ENCODE measurements around the gene PCSK6.
"Not testable (repeated sequence)": the region's sequence is repeated elsewhere in the genome, so short reads cannot be mapped to it uniquely, and the experiment has no call there.

Gene PCSK6

GRCh38 chr15:101373577-101373976, 115.9 kb downstream of the PCSK6 start:
- no peak for DNase-seq

- no peak for DNase-seq
Observed at GRCh38 chr15:101372960-101373525, 116.5 kb downstream of the PCSK6 start.

GRCh38 chr15:101372149-101372577, 117.3 kb downstream of the PCSK6 start:
- DNase-seq = no peak

DNA sequence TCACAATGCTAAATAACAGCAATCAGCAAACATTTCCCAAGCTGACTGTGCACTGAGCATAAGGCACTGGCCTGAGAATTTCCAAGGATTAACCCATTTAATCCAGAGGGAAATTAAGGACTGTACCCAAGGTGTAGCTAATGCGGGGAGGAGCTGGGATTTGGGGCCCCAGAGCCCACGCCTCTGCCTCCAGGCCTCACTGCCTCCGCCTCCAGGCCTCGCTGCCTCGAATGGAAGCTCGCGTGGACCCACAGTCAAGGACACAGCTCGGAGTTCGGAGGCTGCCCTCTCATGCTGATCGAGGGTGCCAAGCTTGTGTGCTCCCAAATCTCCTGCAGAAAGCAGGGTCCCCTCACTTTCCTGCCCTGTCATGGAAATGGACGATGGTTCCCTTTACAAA, 118.0 kb downstream of the PCSK6 start:
- no peak for DNase-seq

- no peak for DNase-seq
Observed at GRCh38 chr15:101371081-101371480, 118.4 kb downstream of the PCSK6 start.

- no peak for DNase-seq
Observed at GRCh38 chr15:101370330-101371024, 119.0 kb downstream of the PCSK6 start.

DNA sequence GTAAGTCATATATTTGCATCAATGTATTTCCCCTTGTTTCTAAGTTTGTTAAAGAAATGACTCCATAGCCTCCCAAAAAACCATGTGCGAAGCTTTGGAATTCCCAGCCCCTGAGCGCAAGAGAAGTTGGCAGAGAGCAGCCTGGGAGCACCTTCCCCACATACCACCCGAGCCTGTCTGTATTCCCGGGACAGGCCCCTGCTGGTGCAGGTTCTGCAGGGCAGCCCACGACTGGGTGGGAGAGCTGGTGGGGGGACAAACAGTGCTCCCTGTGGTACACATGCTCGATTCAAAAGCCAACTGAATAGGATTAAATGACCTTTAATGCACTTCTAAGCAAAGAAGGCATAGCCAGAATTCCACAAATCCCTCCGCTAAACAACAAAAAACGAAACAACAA, 119.8 kb downstream of the PCSK6 start:
- no peak for DNase-seq

DNA sequence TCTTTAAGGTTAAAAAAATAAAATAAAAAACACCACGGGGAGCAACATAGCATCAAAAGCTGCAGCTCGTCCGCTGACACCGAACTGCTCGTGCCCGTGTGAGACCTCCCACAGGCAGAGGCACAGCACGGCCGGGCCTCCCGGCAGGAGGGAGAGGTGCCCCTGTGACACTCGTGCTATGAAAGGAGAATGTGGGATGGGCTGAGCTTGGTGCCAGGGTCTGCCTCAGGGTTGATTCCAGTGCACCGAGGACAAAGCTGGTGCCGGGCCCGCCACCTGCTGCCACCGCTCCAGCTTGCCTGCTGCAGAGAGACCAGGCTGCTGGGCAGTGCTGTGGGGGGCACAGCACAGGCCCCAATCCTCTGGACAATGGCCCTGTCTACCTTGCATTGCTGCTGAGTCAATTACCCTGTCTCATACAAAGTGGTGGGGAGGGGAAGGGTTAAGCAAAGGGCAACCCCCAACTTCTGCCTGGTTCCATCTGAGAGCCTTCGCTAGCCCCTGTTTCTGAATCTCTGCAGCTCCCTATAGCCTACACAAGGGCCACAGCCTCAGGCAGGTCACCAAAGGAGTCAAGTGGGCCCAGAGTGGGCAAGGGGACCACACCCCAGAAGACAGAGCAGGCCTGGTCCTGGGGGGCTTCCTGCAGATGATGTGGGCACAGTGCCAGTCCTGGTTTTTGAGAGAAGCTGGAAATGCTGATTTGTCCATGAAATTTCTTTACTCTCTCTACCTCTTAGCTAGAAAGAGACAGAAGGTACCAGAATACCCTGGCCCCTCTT, 120.5 kb downstream of the PCSK6 start:
- DNase-seq = no peak

DNA sequence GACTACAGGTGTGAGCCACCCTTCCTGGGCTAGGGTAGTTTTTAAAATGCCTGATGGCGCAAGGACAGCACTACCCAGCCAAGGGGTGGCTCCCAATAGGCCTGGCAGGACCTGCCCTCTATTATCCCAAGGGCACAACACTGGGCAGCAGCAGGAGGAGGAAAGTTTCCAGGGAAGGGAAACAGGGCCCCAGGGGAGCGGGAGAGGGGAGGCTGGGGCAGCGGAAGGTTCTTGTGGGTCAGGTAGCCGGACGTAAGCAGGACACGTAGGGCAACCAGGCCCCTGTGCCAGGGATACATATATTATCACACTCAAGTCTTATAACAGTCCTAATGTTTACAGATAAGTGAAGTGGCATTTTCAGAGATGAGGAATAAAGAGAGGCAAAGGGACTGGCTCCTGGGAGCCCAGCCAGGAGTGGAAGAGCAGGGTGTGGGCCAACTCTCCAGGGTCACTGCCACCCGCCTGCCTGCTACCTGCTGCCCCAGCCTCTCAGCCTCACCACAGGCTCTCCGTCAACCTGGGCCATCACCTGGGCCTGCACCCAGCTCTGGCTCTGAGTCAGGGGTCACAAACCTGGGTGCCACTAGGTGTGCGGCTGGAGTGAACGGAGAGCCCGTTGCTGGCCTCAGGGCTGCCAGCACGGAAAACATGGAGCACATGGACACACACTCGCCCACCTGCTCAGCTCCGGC, 121.3 kb downstream of the PCSK6 start:
- DNase-seq = no peak

GRCh38 chr15:101366853-101367252, 122.7 kb downstream of the PCSK6 start:
- DNase-seq = no peak

GRCh38 chr15:101362986-101363566, 126.4 kb downstream of the PCSK6 start:
- no peak for DNase-seq

DNA sequence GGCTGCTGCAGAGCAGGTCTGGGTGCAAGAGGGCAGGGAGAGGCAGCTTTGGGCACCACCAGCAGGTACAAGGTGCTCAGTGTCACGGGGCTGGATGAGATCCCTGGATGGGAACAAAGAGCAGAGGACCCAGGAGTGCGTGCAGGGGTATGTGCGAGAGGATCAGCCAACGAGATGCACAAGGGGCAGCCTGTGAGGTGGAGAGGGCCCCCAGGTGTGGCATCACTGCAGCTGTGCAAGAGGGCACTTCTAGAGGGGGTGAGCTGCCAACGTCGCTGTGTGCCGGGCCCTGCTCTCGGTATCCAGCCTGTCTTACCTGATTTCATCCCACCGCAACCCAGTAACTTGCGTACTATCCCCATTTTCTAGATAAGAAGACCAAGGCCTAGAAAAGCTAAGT, 127.1 kb downstream of the PCSK6 start:
- DNase-seq = no peak

DNA sequence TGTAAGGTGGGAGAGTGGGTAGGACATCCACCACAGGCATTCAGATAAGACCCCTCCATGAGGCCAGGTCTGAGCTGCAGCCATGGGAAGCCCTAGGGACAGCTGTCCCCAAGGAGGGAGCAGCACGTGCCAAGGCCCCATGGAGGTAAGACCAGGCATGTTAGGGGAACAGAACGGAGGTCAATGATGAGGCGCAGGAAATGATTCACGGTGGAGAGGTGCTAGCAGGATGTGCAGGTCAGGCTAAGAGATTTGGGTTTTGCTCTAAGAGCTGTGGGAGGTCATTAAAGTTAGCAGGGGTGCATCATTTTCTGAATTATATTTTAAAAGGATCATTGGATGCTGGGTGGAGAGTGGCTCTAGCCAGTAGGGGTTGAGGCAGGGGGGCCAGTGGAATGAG, 128.1 kb downstream of the PCSK6 start:
- DNase-seq = no peak

DNA sequence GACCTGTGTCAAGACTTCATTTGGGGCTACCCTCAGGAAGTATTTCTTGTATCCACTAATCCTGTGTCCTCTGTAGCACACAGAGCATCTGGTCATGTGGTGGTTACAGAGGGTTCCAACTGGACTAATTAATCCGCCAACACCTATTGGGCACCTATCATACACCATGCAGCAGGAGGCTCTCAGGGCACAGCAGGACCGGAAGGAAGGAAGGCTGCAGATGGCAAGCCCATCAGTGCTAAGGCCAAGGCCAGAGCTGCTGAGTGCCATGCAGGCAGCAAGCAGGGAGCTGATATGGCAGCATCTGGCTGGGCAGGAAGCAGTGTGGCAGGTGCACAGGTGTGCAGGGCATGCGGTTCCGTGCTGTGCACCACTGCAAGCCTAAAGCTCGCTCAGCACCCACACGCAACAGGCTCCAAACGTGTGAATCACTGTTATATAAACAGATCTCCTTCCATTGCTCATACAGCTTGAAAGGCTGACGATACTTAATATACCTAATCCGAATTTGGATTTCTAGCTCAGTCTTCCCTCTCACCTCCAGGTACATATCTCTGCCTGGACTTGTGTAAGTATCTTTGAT, 130.1 kb downstream of the PCSK6 start:
- DNase-seq = no peak

DNA sequence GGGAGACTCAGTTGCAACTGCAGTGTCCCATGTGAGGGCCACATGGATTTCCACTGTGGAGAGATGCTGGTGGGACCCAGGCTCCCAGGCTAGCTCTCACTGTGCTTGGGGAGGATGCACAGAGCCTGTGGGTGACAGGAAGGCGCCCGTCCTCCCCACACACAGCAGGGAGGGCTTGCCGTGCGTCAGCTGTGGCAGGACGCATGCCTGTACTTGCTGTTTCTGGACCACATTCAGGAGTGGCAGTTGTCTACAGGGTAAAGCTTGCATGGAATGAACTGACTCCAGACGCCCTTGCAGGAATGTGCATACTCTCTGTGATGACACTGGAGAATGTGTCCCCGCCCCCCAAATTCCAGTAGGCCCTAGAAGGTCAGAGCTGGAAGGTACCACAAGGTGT, 130.6 kb downstream of the PCSK6 start:
- no peak for DNase-seq

- no peak for DNase-seq
Observed at GRCh38 chr15:101357885-101358284, 131.6 kb downstream of the PCSK6 start.

DNA sequence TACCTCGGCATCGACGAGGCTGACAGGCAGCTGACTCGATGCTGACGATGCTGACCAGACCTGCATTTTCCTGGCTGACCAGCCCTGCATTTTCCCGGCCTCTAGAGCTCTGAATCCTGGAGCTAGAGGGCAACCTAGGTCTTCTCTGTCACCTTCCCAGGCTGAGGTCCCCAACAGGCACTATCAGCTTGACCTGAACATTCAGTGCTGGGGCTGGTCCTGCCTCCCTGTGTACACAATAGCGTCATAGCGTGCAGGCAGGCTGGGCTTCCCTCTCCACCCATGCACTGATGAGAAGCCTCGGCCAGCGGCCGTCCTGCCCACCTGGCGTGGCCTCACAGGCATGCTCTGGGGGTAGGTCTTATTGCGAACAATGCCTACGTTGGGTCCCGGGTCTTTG, 132.2 kb downstream of the PCSK6 start:
- DNase-seq = no peak

DNA sequence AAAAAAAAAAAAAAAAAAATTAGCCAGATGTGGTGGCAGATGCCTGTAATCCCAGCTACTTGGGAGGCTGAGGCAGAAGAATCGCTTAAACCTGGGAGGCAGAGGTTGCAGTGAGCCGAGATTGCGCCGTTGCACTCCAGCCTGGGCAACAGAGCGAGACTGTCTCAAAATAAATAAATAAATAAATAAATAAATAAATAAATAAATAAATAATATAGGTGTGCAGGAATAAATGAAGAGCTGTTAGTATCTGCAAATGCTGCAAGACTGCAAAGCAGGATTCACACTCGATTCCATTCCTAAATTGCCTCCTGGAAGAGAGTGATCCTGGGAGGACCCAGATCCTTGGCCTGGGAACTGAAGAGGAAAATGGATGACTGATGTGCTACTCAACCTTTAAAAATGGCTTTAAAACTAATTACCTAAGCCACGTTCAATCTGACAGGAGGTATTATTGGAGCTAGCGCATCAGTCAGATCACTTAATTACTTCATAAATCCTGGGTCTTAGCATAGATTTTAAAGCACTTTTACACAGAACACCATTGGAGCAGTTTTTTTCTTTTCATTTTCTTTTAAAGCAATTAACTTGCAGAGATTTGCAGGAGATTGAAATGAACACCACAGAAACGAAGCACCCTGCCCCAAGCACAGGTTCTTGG, 132.9 kb downstream of the PCSK6 start:
- not testable (repeated sequence) for DNase-seq

- no peak for DNase-seq
Observed at GRCh38 chr15:101355678-101356464, 133.6 kb downstream of the PCSK6 start.

GRCh38 chr15:101354891-101355623, 134.4 kb downstream of the PCSK6 start:
- no peak for DNase-seq

GRCh38 chr15:101353240-101353639, 136.3 kb downstream of the PCSK6 start:
- no peak for DNase-seq
